ENCODE results near the gene TMEM140.
"Not testable (repeated sequence)": the region's sequence is repeated elsewhere in the genome, so short reads cannot be mapped to it uniquely, and the experiment has no call there.

The TMEM140 gene

GRCh38 chr7:135197343-135197742 is 49.5 kb downstream of the TMEM140 start:
- no peak for DNase-seq

GRCh38 chr7:135197906-135198655 is 50.2 kb downstream of the TMEM140 start:
- no peak for DNase-seq

DNA sequence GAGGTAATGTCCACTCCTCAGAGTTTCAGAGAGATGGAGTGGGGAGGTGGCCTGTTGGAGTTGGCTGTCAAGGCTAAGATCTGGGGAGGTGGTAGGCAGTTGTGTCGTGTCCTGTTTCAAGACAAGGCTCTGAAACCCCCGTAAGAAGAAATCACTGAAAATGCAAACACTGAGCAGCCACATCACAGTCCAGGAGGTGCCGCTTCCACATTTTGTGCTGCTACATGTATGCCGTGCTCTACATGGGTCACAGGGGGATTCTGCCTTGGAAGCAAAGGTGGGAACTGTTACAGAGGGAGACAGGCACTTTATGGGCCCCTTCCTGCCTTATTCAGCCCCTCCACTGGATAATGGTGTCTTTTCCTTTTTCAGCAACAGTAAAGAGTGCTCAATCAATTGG is 51.6 kb downstream of the TMEM140 start:
- DNase-seq, result no peak

- no peak for DNase-seq
Measured at GRCh38 chr7:135200821-135201331, 53.0 kb downstream of the TMEM140 start.

DNA sequence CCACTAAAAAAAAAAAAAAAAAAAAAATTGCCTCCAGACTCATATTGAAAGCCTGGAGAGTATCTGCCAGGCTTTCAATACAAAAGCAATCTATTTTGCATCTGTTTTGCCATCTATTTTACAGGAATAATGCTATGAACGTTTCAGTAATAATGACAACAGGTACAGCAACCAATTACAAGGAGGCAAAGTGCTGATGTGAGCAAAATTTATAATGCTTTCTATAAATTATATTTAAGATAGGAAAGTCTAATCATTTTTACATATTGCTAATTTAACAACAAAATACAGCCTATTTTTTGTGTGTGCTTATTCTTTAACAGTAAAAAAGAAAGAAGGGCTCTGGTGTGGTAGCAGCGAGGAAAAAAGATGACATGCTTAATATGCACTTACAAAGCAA is 53.5 kb downstream of the TMEM140 start:
- DNase-seq, result no peak

DNA sequence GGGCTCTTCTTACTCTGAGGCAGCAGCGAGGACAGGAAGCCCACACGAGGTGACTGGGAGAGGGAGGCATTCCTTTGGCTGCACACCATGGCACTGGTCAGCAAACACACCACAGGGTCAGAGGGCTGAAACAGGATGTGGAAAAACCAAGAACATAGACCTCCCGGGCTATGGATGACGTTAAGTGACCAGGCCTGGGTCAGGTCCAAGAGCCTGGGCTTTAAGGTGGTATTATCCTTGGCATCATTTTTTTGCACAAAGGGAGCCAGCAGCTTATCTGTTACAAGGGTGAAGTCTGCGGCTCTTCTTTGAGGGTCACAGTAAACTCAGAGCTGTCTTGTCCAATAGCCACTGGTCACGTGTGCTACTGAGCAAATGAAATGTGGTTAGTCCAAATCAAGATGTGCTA is 56.5 kb downstream of the TMEM140 start:
- no peak for DNase-seq

- DNase-seq, result no peak
Measured at GRCh38 chr7:135204876-135205275, 57.0 kb downstream of the TMEM140 start.

DNA sequence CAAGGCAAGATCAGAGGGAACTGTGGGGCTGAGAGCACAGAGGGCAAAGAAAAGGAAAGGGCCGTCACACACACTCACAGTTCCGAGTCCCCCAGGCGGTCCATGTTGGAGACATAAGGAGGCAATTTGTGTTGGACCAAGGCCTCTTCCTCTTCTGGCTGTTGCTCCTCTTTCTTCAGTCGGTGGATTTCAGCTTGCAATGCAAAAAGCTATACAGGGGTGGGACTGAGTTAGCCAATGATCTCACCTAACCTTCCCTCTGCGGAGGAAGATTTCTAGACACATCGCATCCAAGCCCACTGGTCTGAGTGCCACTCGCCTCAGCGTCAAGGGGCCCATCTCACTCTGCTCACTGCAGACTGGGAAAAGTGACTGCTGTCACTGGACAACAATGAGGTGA is 58.0 kb downstream of the TMEM140 start:
- DNase-seq, result no peak

DNA sequence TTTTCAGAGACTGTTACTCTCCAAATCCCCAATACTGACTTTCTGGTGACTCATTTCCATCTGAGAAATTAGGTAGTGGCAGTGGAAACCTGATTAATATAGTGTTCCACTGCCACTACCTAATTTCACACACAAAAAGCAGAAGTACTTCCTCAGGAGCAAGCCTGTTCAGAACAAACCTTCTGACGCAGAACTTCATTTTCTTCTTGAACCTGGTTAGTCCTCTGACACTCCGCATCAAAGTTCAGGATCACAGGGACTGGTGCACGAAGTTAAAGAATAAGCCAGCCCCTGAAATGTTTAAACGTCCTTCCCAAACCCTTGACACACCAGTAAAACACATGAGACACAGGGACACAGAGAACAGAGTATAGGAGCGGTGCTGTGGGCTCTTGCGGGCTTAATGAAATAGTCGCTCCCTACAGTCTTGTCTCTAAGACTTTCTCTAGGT is 59.1 kb downstream of the TMEM140 start:
- no peak for DNase-seq

- DNase-seq, result no peak
Measured at GRCh38 chr7:135207406-135208101, 59.7 kb downstream of the TMEM140 start.

- no peak for DNase-seq
Measured at GRCh38 chr7:135208102-135208793, 60.4 kb downstream of the TMEM140 start.

- DNase-seq, result no peak
Measured at GRCh38 chr7:135209225-135209834, 61.5 kb downstream of the TMEM140 start.

DNA sequence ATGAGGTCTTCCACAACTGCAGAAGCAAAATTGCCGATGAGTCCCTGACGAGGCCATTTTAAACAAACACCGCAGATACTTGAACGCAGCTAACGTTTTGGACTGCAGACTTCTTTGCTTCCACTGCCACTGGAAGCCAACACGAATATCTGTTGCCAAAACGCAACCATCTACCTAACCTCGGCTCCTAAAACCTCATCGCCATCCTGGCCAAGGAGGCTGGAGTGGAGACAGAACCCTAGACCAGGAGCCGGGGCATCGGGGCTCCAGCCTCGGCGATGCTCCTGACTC is 63.0 kb downstream of the TMEM140 start:
- DNase-seq, result no peak

DNA sequence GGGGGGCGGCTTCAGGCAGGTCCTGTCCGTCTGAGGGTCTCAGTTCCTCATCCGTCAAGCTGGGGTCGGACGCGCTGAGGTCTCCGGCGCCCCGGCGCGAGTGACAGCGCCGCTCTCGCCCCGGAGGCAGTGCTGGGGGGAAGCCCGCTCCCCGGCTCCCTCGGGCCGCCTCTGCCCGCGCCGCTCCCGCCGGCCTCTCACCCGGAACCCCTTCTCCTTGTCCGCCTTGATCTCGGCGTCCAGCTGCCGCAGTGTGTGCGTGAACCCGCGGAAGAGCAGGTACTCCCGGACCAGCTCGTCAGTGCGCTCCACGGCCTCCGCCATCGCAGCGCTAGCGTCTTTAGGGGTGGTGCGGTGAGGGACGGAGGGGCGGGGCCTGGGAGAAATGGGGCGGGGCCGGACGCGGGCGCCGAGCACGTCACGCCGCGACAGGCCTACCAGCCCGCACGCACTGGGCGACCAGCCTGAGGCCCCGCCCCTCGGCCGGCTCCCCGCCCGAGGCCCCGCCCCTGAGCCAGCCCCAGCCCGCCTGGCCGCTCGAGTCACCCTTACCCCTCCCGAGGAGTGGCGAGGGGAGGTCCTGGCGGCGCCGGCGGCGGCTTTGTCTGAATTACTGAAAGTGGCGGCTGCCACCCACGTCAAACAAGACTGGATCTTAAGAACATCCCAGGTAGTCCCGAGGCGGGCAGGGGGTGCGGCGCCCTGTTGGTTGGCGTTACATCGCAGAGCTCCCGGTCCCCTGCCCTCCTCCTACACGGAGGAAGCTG is 63.5 kb downstream of the TMEM140 start, which contains the start of gene WDR91:
TSS of gene WDR91 (minus strand) at position 348 of the 767 bp plus-strand sequence. CDS start at position 324, 24 bp downstream.
- DNase-seq, result peak; percentile 91

- not testable (repeated sequence) for DNase-seq
Measured at GRCh38 chr7:135211946-135212685, 64.2 kb downstream of the TMEM140 start.

DNA sequence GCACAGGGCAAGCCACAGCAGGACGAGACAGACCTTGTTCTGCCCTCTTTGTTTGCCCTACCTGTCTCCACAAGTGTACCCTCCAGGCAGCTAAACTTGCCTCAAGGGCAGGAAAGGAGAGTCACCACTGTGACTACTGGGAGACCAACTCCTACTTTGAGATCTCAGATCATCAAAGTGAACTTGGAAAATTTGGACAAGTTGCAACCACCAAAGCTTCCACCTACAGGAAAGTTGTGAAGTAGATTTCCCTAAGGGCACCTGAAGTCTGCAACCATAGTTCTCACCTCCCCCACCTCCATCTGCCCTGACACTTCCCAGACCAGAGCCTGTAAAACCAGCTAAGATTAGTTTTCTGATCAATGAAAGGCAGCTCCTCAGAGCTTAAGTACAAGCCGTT is 66.0 kb downstream of the TMEM140 start:
- no peak for DNase-seq

GRCh38 chr7:135215180-135215579 is 67.3 kb downstream of the TMEM140 start:
- DNase-seq, result no peak

DNA sequence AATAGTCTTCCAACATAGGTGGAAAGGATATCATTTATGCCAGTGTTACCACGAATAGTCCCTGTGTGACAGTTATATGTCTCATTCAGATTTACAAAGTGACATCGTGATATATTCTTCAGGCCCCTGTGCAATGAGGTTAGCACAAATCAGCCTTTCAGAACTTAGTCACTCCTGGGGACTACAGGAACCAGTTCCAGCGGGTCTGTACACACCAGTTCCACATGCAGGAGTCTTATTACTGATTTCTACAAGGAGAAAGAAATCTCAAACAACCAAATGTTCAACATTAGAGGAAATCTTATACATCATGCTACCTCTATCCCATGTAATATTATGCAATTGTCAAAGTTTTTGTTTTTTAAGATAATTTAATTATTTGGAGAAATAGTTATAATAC is 67.8 kb downstream of the TMEM140 start:
- DNase-seq, result no peak

All from NK-92 treated with Interleukin-12 subunit alpha and Interleukin-12 subunit beta, amount 100 ng/mL, for 24 hours (cell line).